ENCODE measurements around the gene TPCN2. TPM values are rescaled to one million over a fixed set of nuclear protein-coding genes. Genes with fewer than 3 reads are reported as not detected.

TPCN2 gene
- total RNA-seq, 4 donors from 2014 or later, result 27.1 to 36.1 (median 31.3) TPM

Small RNAs within 50 kb of the gene (small RNA-seq; reads per million reads assigned to genes)
- not detected for gene MIR3164

Other genes starting within 250 kb of the TPCN2 start
- 10 to 100 TPM; 32.9 to 84.9 (median 49.2) TPM for gene CPT1A, start 207.0 kb upstream of the TPCN2 start, total RNA-seq
- 10 to 100 TPM; 35.9 to 78.0 (median 49.8) TPM for gene MRPL21, start 145.1 kb upstream of the TPCN2 start, total RNA-seq
- 10 to 100 TPM; 12.9 to 29.4 (median 22.3) TPM for gene IGHMBP2, start 145.0 kb upstream of the TPCN2 start, total RNA-seq
- not detected for gene MRGPRD, start 67.9 kb upstream of the TPCN2 start, total RNA-seq
- gene MRGPRF, start 35.7 kb upstream of the TPCN2 start, total RNA-seq, result 10 to 100 TPM; 34.2 to 67.9 (median 46.3) TPM
- 1 to 10 TPM; 3.3 to 4.6 (median 4.1) TPM for gene SMIM38, start 107.0 kb downstream of the TPCN2 start, total RNA-seq
- 10 to 100 TPM in 2 of 4 donors, 1 to 10 TPM in 2; 4.8 to 26.7 (median 9.4) TPM for gene MYEOV, start 245.2 kb downstream of the TPCN2 start, total RNA-seq